ENCODE results near the gene CAMSAP1. TPM values are rescaled to one million over a fixed set of nuclear protein-coding genes. Genes with fewer than 3 reads are reported as not detected.

CAMSAP1 gene
- total RNA-seq, 1 experiment from 2014 or later: 16.6 TPM

- H3K27me3 ChIP-seq (replicated peaks): no peaks in the 10 kb centered on the region
- H3K9me3 ChIP-seq (replicated peaks): no peaks in the 10 kb centered on the region
Observed at GRCh38 chr9:135815830-135816650, 91.3 kb downstream of the CAMSAP1 start.

GRCh38 chr9:135815413-135815812 lies 91.9 kb downstream of the CAMSAP1 start:
- Histone ChIP-seq H3K36me3 (peaks cover 38% of the 10 kb centered on the region), H3K27ac (no peak overlapping the region)
- no peak for DNase-seq (ENCODE audit: low read depth in 1 of 2, low spot score in 2 of 2)

More at GRCh38 chr9:135815830-135816650, 91.3 kb downstream of the CAMSAP1 start:
- Histone ChIP-seq H3K4me1 (replicated peaks) (no peaks in the 10 kb centered on the region), H3K4me3 (no peak overlapping the region), H3K36me3 (peaks cover 40% of the 10 kb centered on the region), H3K27ac (no peak overlapping the region)
- DNase-seq (ENCODE audit: low read depth in 1 of 2, low spot score in 2 of 2): no peak

GRCh38 chr9:135814421-135815095 lies 92.8 kb downstream of the CAMSAP1 start:
- DNase-seq (ENCODE audit: low read depth in 1 of 2, low spot score in 2 of 2): no peak
- Histone ChIP-seq H3K36me3 (peaks cover 35% of the 10 kb centered on the region), H3K4me3 (no peak overlapping the region), H3K27ac (no peak overlapping the region), H3K27me3 (replicated peaks) (no peaks in the 10 kb centered on the region), H3K9me3 (replicated peaks) (no peaks in the 10 kb centered on the region), H3K4me1 (replicated peaks) (no peaks in the 10 kb centered on the region)

More at GRCh38 chr9:135815413-135815812, 91.9 kb downstream of the CAMSAP1 start:
- H3K4me3 ChIP-seq: no peak overlapping the region
- no peaks in the 10 kb centered on the region for H3K9me3 ChIP-seq (replicated peaks)
- H3K4me1 ChIP-seq (replicated peaks): no peaks in the 10 kb centered on the region
- H3K27me3 ChIP-seq (replicated peaks): no peaks in the 10 kb centered on the region

GRCh38 chr9:135813671-135814290 lies 93.6 kb downstream of the CAMSAP1 start:
- Histone ChIP-seq H3K9me3 (replicated peaks) (no peaks in the 10 kb centered on the region), H3K27ac (no peak overlapping the region), H3K36me3 (peaks cover 33% of the 10 kb centered on the region), H3K27me3 (replicated peaks) (no peaks in the 10 kb centered on the region), H3K4me1 (replicated peaks) (no peaks in the 10 kb centered on the region), H3K4me3 (no peak overlapping the region)
- DNase-seq (ENCODE audit: low read depth in 1 of 2, low spot score in 2 of 2): no peak

- H3K36me3 ChIP-seq: peaks cover 26% of the 10 kb centered on the region
- no peaks in the 10 kb centered on the region for H3K9me3 ChIP-seq (replicated peaks)
- DNase-seq (ENCODE audit: low read depth in 1 of 2, low spot score in 2 of 2): no peak
- H3K4me3 ChIP-seq: no peak overlapping the region
- H3K4me1 ChIP-seq (replicated peaks): no peaks in the 10 kb centered on the region
- no peaks in the 10 kb centered on the region for H3K27me3 ChIP-seq (replicated peaks)
- no peak overlapping the region for H3K27ac ChIP-seq
Observed at GRCh38 chr9:135812961-135813360, 94.4 kb downstream of the CAMSAP1 start.

- DNase-seq (ENCODE audit: low read depth in 1 of 2, low spot score in 2 of 2): no peak
- Histone ChIP-seq H3K27me3 (replicated peaks) (no peaks in the 10 kb centered on the region), H3K36me3 (peaks cover 20% of the 10 kb centered on the region), H3K9me3 (replicated peaks) (no peaks in the 10 kb centered on the region), H3K4me3 (no peak overlapping the region), H3K27ac (no peak overlapping the region), H3K4me1 (replicated peaks) (no peaks in the 10 kb centered on the region)
Observed at GRCh38 chr9:135811801-135812200, 95.5 kb downstream of the CAMSAP1 start.

GRCh38 chr9:135810806-135811575 lies 96.4 kb downstream of the CAMSAP1 start:
- no peak for DNase-seq (ENCODE audit: low read depth in 1 of 2, low spot score in 2 of 2)
- no peaks in the 10 kb centered on the region for H3K9me3 ChIP-seq (replicated peaks)
- H3K4me3 ChIP-seq: no peak overlapping the region
- peaks cover 15% of the 10 kb centered on the region for H3K36me3 ChIP-seq
- H3K4me1 ChIP-seq (replicated peaks): no peaks in the 10 kb centered on the region
- no peaks in the 10 kb centered on the region for H3K27me3 ChIP-seq (replicated peaks)
- H3K27ac ChIP-seq: no peak overlapping the region

GRCh38 chr9:135809166-135809565 lies 98.2 kb downstream of the CAMSAP1 start:
- Histone ChIP-seq H3K27me3 (replicated peaks) (no peaks in the 10 kb centered on the region), H3K4me3 (no peak overlapping the region), H3K36me3 (peaks cover 9% of the 10 kb centered on the region; the same call in 1 of the 2 replicates), H3K27ac (no peak overlapping the region), H3K4me1 (replicated peaks) (no peaks in the 10 kb centered on the region), H3K9me3 (replicated peaks) (no peaks in the 10 kb centered on the region)
- no peak for DNase-seq (ENCODE audit: low read depth in 1 of 2, low spot score in 2 of 2)

- Histone ChIP-seq H3K36me3 (no peaks in the 10 kb centered on the region), H3K4me3 (no peak overlapping the region), H3K27me3 (replicated peaks) (no peaks in the 10 kb centered on the region), H3K4me1 (replicated peaks) (no peaks in the 10 kb centered on the region), H3K9me3 (replicated peaks) (no peaks in the 10 kb centered on the region), H3K27ac (no peak overlapping the region)
- no peak for DNase-seq (ENCODE audit: low read depth in 1 of 2, low spot score in 2 of 2)
Observed at GRCh38 chr9:135805422-135806022, 101.8 kb downstream of the CAMSAP1 start.

- Histone ChIP-seq H3K27me3 (replicated peaks) (no peaks in the 10 kb centered on the region), H3K36me3 (no peaks in the 10 kb centered on the region), H3K27ac (no peak overlapping the region), H3K4me1 (replicated peaks) (no peaks in the 10 kb centered on the region), H3K9me3 (replicated peaks) (no peaks in the 10 kb centered on the region), H3K4me3 (no peak overlapping the region)
- DNase-seq (ENCODE audit: low read depth in 1 of 2, low spot score in 2 of 2): no peak
Observed at GRCh38 chr9:135804581-135805421, 102.5 kb downstream of the CAMSAP1 start.

GRCh38 chr9:135803441-135803840 lies 103.9 kb downstream of the CAMSAP1 start:
- Histone ChIP-seq H3K9me3 (replicated peaks) (no peaks in the 10 kb centered on the region), H3K4me3 (no peak overlapping the region), H3K36me3 (no peaks in the 10 kb centered on the region), H3K27me3 (replicated peaks) (no peaks in the 10 kb centered on the region), H3K27ac (no peak overlapping the region), H3K4me1 (replicated peaks) (no peaks in the 10 kb centered on the region)
- no peak for DNase-seq (ENCODE audit: low read depth in 1 of 2, low spot score in 2 of 2)

GRCh38 chr9:135802876-135803419 lies 104.4 kb downstream of the CAMSAP1 start:
- Histone ChIP-seq H3K36me3 (no peaks in the 10 kb centered on the region), H3K27me3 (replicated peaks) (no peaks in the 10 kb centered on the region), H3K27ac (no peak overlapping the region), H3K4me1 (replicated peaks) (no peaks in the 10 kb centered on the region), H3K9me3 (replicated peaks) (no peaks in the 10 kb centered on the region), H3K4me3 (no peak overlapping the region)
- DNase-seq (ENCODE audit: low read depth in 1 of 2, low spot score in 2 of 2): no peak

Measured in SJSA1 (cell line).